ENCODE results near the gene NWD2. TPM values are rescaled to one million over a fixed set of nuclear protein-coding genes. Genes with fewer than 3 reads are reported as not detected.
"Not testable (repeated sequence)": the region's sequence is repeated elsewhere in the genome, so short reads cannot be mapped to it uniquely, and the experiment has no call there.

The NWD2 gene
- total RNA-seq, 1 donor from 2014 or later, result 0.05 TPM

GRCh38 chr4:37487668-37488067 is 243.1 kb downstream of the NWD2 start:
- Mint-ChIP-seq H3K36me3 (ENCODE audit: low read depth) (peaks cover 6% of the 10 kb centered on the region), H3K27me3 (ENCODE audit: low read depth) (no peaks in the 10 kb centered on the region), H3K4me1 (peaks cover 11% of the 10 kb centered on the region), H3K9me3 (peaks cover 2% of the 10 kb centered on the region), H3K4me3 (no peak overlapping the region), H3K27ac (ENCODE audit: unreplicated experiment) (no peak overlapping the region)
- TF ChIP-seq, protein P1, sequence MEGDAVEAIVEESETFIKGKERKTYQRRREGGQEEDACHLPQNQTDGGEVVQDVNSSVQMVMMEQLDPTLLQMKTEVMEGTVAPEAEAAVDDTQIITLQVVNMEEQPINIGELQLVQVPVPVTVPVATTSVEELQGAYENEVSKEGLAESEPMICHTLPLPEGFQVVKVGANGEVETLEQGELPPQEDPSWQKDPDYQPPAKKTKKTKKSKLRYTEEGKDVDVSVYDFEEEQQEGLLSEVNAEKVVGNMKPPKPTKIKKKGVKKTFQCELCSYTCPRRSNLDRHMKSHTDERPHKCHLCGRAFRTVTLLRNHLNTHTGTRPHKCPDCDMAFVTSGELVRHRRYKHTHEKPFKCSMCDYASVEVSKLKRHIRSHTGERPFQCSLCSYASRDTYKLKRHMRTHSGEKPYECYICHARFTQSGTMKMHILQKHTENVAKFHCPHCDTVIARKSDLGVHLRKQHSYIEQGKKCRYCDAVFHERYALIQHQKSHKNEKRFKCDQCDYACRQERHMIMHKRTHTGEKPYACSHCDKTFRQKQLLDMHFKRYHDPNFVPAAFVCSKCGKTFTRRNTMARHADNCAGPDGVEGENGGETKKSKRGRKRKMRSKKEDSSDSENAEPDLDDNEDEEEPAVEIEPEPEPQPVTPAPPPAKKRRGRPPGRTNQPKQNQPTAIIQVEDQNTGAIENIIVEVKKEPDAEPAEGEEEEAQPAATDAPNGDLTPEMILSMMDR (conservative IDR thresholded peaks at IDR 0.05), result no peak
- DNase-seq (ENCODE audit: low read depth, low spot score), result no peak

- peaks cover 2% of the 10 kb centered on the region for H3K9me3 Mint-ChIP-seq
- no peak overlapping the region for H3K4me3 Mint-ChIP-seq
- H3K27me3 Mint-ChIP-seq (ENCODE audit: low read depth), result no peaks in the 10 kb centered on the region
- H3K27ac Mint-ChIP-seq (ENCODE audit: unreplicated experiment), result no peak overlapping the region
- no peak for DNase-seq (ENCODE audit: low read depth, low spot score)
- TF ChIP-seq, protein P1 (conservative IDR thresholded peaks at IDR 0.05), result no peak
- H3K36me3 Mint-ChIP-seq (ENCODE audit: low read depth), result peaks cover 2% of the 10 kb centered on the region
- H3K4me1 Mint-ChIP-seq, result peaks cover 11% of the 10 kb centered on the region
These were observed 245.2 kb downstream of the NWD2 start for GRCh38 chr4:37489697-37490096.

DNA sequence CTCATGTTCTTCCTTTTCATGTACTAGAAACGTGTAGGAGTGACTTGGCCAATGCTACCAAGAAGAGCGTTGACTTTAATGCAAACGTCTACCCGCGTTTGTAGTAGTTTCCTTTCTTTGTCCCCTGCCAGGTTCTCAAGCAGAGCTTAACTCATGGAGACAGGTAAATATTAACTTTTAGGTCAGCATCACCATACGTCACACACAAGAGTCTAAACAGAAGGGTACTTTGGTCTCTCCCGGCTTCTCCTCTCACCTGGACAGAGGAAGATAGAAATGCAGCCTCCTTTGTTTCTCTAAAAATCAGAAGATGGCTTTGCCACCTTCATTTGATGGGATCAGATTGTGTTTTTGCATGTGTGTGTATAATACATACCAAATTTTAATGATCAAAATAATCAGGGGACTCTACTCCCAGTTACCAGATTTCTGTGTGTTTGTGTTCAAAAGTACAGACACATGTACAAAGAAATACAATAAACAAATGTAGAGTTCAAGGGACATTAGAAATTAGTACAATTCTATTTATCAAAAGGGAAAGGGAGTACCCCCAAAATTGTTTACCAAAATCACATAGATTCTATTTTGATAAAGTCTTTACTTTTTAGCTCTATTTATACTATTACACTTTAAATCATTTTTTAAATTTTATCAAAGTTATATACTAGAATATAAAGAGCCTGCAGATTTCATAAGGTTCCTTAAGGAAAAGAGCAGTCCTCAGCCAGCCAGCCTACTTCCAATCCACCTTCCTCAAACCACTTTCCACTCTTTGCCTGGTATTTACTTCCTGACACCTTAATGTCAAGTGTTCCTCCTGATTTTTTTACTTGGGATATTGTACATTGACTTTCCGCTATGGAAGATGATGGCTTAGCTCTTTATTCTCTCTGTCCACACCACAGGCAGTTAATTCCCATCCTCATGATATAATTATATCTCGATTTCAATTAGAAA is 246.1 kb downstream of the NWD2 start:
- Mint-ChIP-seq H3K4me1 (peaks cover 6% of the 10 kb centered on the region), H3K27me3 (ENCODE audit: low read depth) (no peaks in the 10 kb centered on the region), H3K9me3 (peaks cover 5% of the 10 kb centered on the region), H3K27ac (ENCODE audit: unreplicated experiment) (no peak overlapping the region), H3K4me3 (no peak overlapping the region), H3K36me3 (ENCODE audit: low read depth) (peaks cover 9% of the 10 kb centered on the region)
- no peak for DNase-seq (ENCODE audit: low read depth, low spot score)
- TF ChIP-seq, protein P1 (conservative IDR thresholded peaks at IDR 0.05), result no peak

- DNase-seq (ENCODE audit: low read depth, low spot score); H3K4me1 Mint-ChIP-seq; H3K27ac Mint-ChIP-seq (ENCODE audit: unreplicated experiment); H3K27me3 Mint-ChIP-seq (ENCODE audit: low read depth); H3K4me3 Mint-ChIP-seq: not testable (repeated sequence)
- Mint-ChIP-seq H3K36me3 (ENCODE audit: low read depth) (peaks cover 20% of the 10 kb centered on the region), H3K9me3 (peaks cover 28% of the 10 kb centered on the region)
These were observed 250.8 kb downstream of the NWD2 start for GRCh38 chr4:37495353-37495752.

Small RNAs within 50 kb of the gene (microRNA-seq; reads per million reads assigned to microRNA genes)
- not detected for gene MIR4801
